NT2/D1 (cell line): ENCODE data around the gene GATA6.

Source experiments
- YY1 ChIP-seq: IDR thresholded peaks from 2 replicates; pipeline ENCODE4 v1.6.1; 2011; ENCODE audit not compliant: insufficient read length, insufficient read depth
- ZNF274 ChIP-seq: IDR thresholded peaks from 2 replicates; pipeline ENCODE4 v1.6.1; 2011; ENCODE audit warnings: mild to moderate bottlenecking, low read depth, low read length

DNA sequence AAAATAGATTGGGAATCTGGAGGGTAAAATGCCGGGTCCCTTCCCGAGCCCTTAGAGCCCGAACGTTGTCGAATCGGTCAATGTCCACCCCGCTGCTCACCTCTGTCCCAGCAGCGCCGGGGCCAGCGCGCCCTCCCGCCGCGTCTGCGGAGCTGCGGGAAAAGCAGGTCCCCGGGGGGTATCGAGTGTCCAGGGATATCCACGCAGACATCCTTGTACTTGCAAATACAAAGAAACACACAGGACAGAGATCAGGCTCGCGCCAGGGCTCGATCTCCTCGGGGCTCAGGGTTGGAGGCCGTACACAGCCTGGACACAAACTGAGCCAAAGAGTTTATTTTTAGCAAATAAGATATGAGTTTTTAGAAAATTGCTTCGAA, 2.3 kb upstream of the GATA6 start:
- no peak for TF ChIP-seq YY1
- TF ChIP-seq ZNF274: no peak
